A549 (cell line): ENCODE measurements around the gene ABCA13. TPM values are rescaled to one million over a fixed set of nuclear protein-coding genes. Genes with fewer than 3 reads are reported as not detected.

ENCODE experiments used
- ATAC-seq, 2 experiments: fragments of 200-7000 bp in 1 of 2; fragments of >200 bp in 1 of 2; cut with Nextera tagmentation in 1 of 2; cut with Tn5 transposase in 1 of 2; 3 replicates each; pipeline versions ENCODE4 v1.8.0 to v1.9.1; 2018 to 2020; ENCODE audit warnings: mild to moderate bottlenecking in 1 of 2, moderate library complexity in 1 of 2
- CTCF ChIA-PET: fragments of 300-600 bp; sonication (Branson Sonifier 250); formaldehyde crosslinking; extraction: SDS; loops from one replicate; lab custom pipeline; 2021; ENCODE audit warnings: antibody characterized with exemption, inconsistent platforms; lab: Yijun Ruan, JAX
- POLR2A ChIA-PET: fragments of 350-600 bp; formaldehyde crosslinking; extraction: SDS; loops from one replicate; lab custom pipeline; 2021; ENCODE audit warnings: antibody characterized with exemption, inconsistent platforms; lab: Yijun Ruan, JAX
- DNase-seq, 2 experiments: peaks; one replicate each; pipeline versions ENCODE4 v3.0.0 to v3.0.0-alpha.2; 2011 to 2016; ENCODE audit warnings: low read depth in 1 of 2, low spot score in 1 of 2
- FAIRE-seq: peaks from 2 replicates; lab custom pipeline; 2011; peaks lifted over from hg19 to GRCh38; lab: Jason Lieb, UNC
- H3K27ac ChIP-seq, 2 experiments: fragments of >200 bp; sonication (Bioruptor Twin); formaldehyde crosslinking; 3 replicates each; pipeline ENCODE4 v1.5.1; 2016 to 2017
- H3K4me1 ChIP-seq: fragments of >200 bp; sonication (Bioruptor Twin); formaldehyde crosslinking; 3 replicates; pipeline ENCODE4 v1.6.1; 2016
- H3K4me2 ChIP-seq: fragments of >200 bp; sonication (Bioruptor Twin); formaldehyde crosslinking; 3 replicates; pipeline ENCODE4 v1.6.1; 2016
- H3K4me3 ChIP-seq: fragments of >200 bp; sonication (Bioruptor Twin); formaldehyde crosslinking; 3 replicates; pipeline ENCODE4 v1.5.1; 2016
- H3K9me3 ChIP-seq: fragments of >200 bp; sonication (Bioruptor Twin); formaldehyde crosslinking; 3 replicates; pipeline ENCODE4 v1.6.1; 2016
- BHLHE40 ChIP-seq: IDR thresholded peaks from 2 replicates; pipeline ENCODE4 v1.6.1; 2012; ENCODE audit warnings: low read depth, low read length, inconsistent platforms
- CHD4 ChIP-seq: fragments of 200-600 bp; sonication (generic); IDR thresholded peaks from 2 replicates; pipeline ENCODE4 v1.6.1; 2016; ENCODE audit warnings: antibody characterized with exemption, mild to moderate bottlenecking, borderline replicate concordance
- ESRRA ChIP-seq: fragments of 150-350 bp; IDR thresholded peaks from 2 replicates; pipeline ENCODE4 v1.6.1; 2014; ENCODE audit warnings: mild to moderate bottlenecking, low read length, borderline replicate concordance
- FOXS1 ChIP-seq: fragments of 250-450 bp; sonication (Bioruptor Pico); IDR thresholded peaks from 2 replicates; pipeline ENCODE4 v1.5.0; 2020; ENCODE audit warnings: mild to moderate bottlenecking, moderate library complexity
- GATA3 ChIP-seq: IDR thresholded peaks from 2 replicates; pipeline ENCODE4 v1.6.1; 2012; ENCODE audit warnings: borderline replicate concordance
- HOXB13 ChIP-seq: fragments of 250-450 bp; sonication (Bioruptor Pico); IDR thresholded peaks from 2 replicates; pipeline ENCODE4 v1.5.0; 2020; ENCODE audit warnings: low read depth, mild to moderate bottlenecking, moderate library complexity
- JUN ChIP-seq, 2 experiments: fragments of >200 bp; sonication (Bioruptor Twin); formaldehyde crosslinking; IDR thresholded peaks; 2 replicates in 1 of 2; 3 replicates in 1 of 2; pipeline ENCODE4 v1.6.1; 2016 to 2017
- MAFK ChIP-seq: fragments of 450-650 bp; IDR thresholded peaks from 2 replicates; pipeline ENCODE4 v1.6.1; 2014; ENCODE audit not compliant: partially characterized antibody
- MYC ChIP-seq: IDR thresholded peaks from 2 replicates; pipeline ENCODE4 v1.6.1; 2012; ENCODE audit warnings: mild to moderate bottlenecking, inconsistent platforms, low read length, improper control_type of control experiment, borderline replicate concordance
- NR3C1 ChIP-seq: fragments of >200 bp; sonication (Bioruptor Twin); formaldehyde crosslinking; IDR thresholded peaks from 3 replicates; pipeline ENCODE4 v1.6.1; 2017
- PHF8 ChIP-seq: fragments of 200-600 bp; sonication (generic); IDR thresholded peaks from 2 replicates; pipeline ENCODE4 v1.6.1; 2016; ENCODE audit warnings: low read depth, mild to moderate bottlenecking, antibody characterized with exemption, moderate library complexity, borderline replicate concordance
- POLR2A ChIP-seq: IDR thresholded peaks from 2 replicates; pipeline ENCODE4 v1.6.1; 2012; ENCODE audit warnings: mild to moderate bottlenecking, low read length
- POLR2AphosphoS2 ChIP-seq: conservative IDR thresholded peaks from 2 replicates; pipeline ENCODE4 v1.6.1; 2012; ENCODE audit warnings: low read length, improper control_type of control experiment, inconsistent platforms
- RARB ChIP-seq: fragments of 250-450 bp; sonication (Bioruptor Pico); IDR thresholded peaks from 2 replicates; pipeline ENCODE4 v1.8.0; 2021; ENCODE audit warnings: mild to moderate bottlenecking, moderate library complexity
- RFX5 ChIP-seq: fragments of 450-650 bp; IDR thresholded peaks from 2 replicates; pipeline ENCODE4 v1.7.1; 2014; ENCODE audit warnings: antibody characterized with exemption, mild to moderate bottlenecking, moderate library complexity
- SMC3 ChIP-seq: fragments of >200 bp; sonication (Bioruptor Twin); formaldehyde crosslinking; IDR thresholded peaks from 3 replicates; pipeline ENCODE4 v1.6.1; 2018; ENCODE audit warnings: inconsistent platforms
- TP53 ChIP-seq: fragments of 250-450 bp; sonication (Bioruptor Pico); IDR thresholded peaks from 2 replicates; pipeline ENCODE4 v1.5.0; 2021; ENCODE audit warnings: mild to moderate bottlenecking, moderate library complexity
- ZC3H11A ChIP-seq: fragments of 450-650 bp; IDR thresholded peaks from 2 replicates; pipeline ENCODE4 v1.6.1; 2014; ENCODE audit warnings: antibody characterized with exemption, mild to moderate bottlenecking
- ZFP36 ChIP-seq: fragments of 450-650 bp; IDR thresholded peaks from 2 replicates; pipeline ENCODE4 v1.6.1; 2014; ENCODE audit warnings: borderline replicate concordance; ENCODE audit not compliant: partially characterized antibody
- ZNF302 ChIP-seq: fragments of 250-450 bp; sonication (Bioruptor Pico); IDR thresholded peaks from 2 replicates; pipeline ENCODE4 v1.9.0; 2021; ENCODE audit warnings: inconsistent platforms, mild to moderate bottlenecking, moderate library complexity
- WGBS: methylation state at CpG from one replicate; pipeline ENCODE4 v1.1.6; 2017; ENCODE audit errors: missing lambda C conversion rate; 5-methylcytosine and 5-hydroxymethylcytosine counted together
- polyA plus RNA-seq, 4 experiments: library from polyadenylated mRNA; depleted of rRNA in 3 of 4; stranded (reverse); fragments of >200 nt; fragmentation: RNase III in 1 of 4; extraction: RNeasy Plus Mini Kit Qiagen cat#74134 plus additional on column Dnase treatment in 1 of 4; gene quantifications; 2 replicates in 3 of 4; 3 replicates in 1 of 4; pipeline ENCODE4 v1.2.3, GENCODE V29; 2011 to 2017
- TF ChIP-seq, protein P1 (sequence below): IDR thresholded peaks from 2 replicates; pipeline ENCODE4 v1.6.1; 2012
- TF ChIP-seq, protein P2 (sequence below): fragments of 250-450 bp; sonication (Bioruptor Pico); IDR thresholded peaks from 2 replicates; pipeline ENCODE4 v1.5.0; 2020; ENCODE audit warnings: low read depth, mild to moderate bottlenecking, moderate library complexity
- TF ChIP-seq, protein P3 (sequence below): fragments of >200 bp; sonication (Bioruptor Twin); formaldehyde crosslinking; IDR thresholded peaks from 3 replicates; pipeline ENCODE4 v1.6.1; 2016
- TF ChIP-seq, protein P4 (sequence below): IDR thresholded peaks from 2 replicates; pipeline ENCODE4 v1.6.1; 2012; ENCODE audit warnings: low read depth, borderline replicate concordance
- TF ChIP-seq, protein P5 (sequence below): fragments of 200-600 bp; sonication (generic); IDR thresholded peaks from 2 replicates; pipeline ENCODE4 v1.6.1; 2016; ENCODE audit warnings: antibody characterized with exemption, mild to moderate bottlenecking, moderate library complexity
- TF ChIP-seq, protein P6 (sequence below): fragments of 250-450 bp; sonication (Bioruptor Pico); IDR thresholded peaks from 2 replicates; pipeline ENCODE4 v1.5.0; 2021; ENCODE audit warnings: mild to moderate bottlenecking, moderate library complexity, borderline replicate concordance

ABCA13 gene
- polyA plus RNA-seq, 2 of the 4 experiments (the other 2 are of a cell fraction), result 0.01 TPM; not detected in 1

DNA sequence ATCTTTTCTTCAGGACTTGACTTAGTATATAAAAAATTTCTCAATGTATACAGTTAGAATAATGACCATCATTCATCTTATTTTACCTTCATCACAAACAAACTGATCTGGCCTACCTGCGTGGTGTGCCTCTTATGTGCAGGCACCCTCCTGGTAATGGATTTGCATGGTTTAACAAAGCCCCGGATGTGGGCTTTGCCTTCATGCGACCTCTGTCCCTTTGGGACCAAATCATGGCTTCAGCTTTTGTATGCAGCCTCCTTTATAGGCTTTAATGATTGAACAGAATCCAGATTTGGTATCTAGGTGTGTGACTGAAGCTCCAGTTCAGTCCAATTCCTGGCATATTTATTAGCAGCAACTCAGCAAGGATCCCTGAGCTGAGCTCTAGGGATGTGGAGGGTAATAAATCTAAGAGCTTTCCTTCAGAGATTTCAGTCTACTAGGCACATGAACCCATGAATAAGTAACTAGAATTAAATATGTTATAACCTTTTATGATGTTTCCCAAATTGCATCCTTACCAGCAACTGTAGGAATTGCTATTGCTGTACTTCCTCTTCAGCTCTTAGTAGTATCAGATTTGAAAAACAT lies 256.9 kb downstream of the ABCA13 start:
- Histone ChIP-seq H3K4me3 (no peak overlapping the region), H3K4me2 (no peak overlapping the region), H3K27ac (no peak overlapping the region), H3K9me3 (no peaks in the 10 kb centered on the region), H3K4me1 (peaks cover 3% of the 10 kb centered on the region; the same call in 1 of the 3 replicates)
- FAIRE-seq, result no peak
- 28% methylated on average over 3 of the region's 3 CpGs for WGBS
- ChIA-PET CTCF (no interaction called here), POLR2A (no interaction called here)
- DNase-seq, result no peak
- TF ChIP-seq, protein P1, sequence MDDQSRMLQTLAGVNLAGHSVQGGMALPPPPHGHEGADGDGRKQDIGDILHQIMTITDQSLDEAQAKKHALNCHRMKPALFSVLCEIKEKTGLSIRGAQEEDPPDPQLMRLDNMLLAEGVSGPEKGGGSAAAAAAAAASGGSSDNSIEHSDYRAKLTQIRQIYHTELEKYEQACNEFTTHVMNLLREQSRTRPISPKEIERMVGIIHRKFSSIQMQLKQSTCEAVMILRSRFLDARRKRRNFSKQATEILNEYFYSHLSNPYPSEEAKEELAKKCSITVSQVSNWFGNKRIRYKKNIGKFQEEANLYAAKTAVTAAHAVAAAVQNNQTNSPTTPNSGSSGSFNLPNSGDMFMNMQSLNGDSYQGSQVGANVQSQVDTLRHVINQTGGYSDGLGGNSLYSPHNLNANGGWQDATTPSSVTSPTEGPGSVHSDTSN, result no peak
- TF ChIP-seq PHF8 (no peak), NR3C1 (no peak), RARB (CRISPR knock-in tag) (no peak), FOXS1 (CRISPR knock-in tag) (no peak), POLR2A (no peak), POLR2AphosphoS2 (no peak), GATA3 (no peak), RFX5 (no peak), MAFK (no peak), MYC (no peak), ZFP36 (no peak), ZC3H11A (no peak), TP53 (no peak), JUN (IDR thresholded peaks at IDR 0.05) (no peak), CHD4 (no peak)
- TF ChIP-seq, protein P2, sequence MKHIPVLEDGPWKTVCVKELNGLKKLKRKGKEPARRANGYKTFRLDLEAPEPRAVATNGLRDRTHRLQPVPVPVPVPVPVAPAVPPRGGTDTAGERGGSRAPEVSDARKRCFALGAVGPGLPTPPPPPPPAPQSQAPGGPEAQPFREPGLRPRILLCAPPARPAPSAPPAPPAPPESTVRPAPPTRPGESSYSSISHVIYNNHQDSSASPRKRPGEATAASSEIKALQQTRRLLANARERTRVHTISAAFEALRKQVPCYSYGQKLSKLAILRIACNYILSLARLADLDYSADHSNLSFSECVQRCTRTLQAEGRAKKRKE (CRISPR knock-in tag), result no peak
- TF ChIP-seq, protein P3, sequence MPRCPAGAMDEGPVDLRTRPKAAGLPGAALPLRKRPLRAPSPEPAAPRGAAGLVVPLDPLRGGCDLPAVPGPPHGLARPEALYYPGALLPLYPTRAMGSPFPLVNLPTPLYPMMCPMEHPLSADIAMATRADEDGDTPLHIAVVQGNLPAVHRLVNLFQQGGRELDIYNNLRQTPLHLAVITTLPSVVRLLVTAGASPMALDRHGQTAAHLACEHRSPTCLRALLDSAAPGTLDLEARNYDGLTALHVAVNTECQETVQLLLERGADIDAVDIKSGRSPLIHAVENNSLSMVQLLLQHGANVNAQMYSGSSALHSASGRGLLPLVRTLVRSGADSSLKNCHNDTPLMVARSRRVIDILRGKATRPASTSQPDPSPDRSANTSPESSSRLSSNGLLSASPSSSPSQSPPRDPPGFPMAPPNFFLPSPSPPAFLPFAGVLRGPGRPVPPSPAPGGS, result no peak
- TF ChIP-seq, protein P4, sequence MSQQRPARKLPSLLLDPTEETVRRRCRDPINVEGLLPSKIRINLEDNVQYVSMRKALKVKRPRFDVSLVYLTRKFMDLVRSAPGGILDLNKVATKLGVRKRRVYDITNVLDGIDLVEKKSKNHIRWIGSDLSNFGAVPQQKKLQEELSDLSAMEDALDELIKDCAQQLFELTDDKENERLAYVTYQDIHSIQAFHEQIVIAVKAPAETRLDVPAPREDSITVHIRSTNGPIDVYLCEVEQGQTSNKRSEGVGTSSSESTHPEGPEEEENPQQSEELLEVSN, result no peak
- ATAC-seq, result no peak

DNA sequence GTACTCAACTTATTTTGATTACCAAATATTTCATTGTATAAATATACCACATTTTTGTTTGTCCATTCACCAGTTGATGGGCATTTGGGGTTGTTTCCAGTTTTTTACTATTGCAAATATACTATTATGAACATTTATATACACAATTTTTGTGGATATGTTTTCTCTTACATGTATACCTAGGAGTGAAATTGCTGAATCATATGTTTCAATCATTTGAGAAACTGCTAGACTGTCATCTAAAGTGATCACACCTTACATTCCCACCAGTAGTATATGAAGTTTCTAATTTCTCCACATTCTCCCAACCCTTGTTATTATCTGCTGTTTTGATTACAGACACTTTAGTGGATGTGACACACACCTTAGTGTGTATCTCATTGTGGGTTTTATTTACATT lies 257.9 kb downstream of the ABCA13 start:
- CTCF ChIA-PET, result no interaction called here
- ATAC-seq (no peak), FAIRE-seq (no peak), DNase-seq (no peak)
- TF ChIP-seq ZFP36, result no peak
- TF ChIP-seq MAFK, result peak; percentile 46
- Histone ChIP-seq H3K27ac (no peak overlapping the region), H3K9me3 (no peaks in the 10 kb centered on the region), H3K4me2 (no peak overlapping the region), H3K4me3 (no peak overlapping the region), H3K4me1 (peaks cover 3% of the 10 kb centered on the region; the same call in 1 of the 3 replicates)
- POLR2A ChIA-PET, result no interaction called here

DNA sequence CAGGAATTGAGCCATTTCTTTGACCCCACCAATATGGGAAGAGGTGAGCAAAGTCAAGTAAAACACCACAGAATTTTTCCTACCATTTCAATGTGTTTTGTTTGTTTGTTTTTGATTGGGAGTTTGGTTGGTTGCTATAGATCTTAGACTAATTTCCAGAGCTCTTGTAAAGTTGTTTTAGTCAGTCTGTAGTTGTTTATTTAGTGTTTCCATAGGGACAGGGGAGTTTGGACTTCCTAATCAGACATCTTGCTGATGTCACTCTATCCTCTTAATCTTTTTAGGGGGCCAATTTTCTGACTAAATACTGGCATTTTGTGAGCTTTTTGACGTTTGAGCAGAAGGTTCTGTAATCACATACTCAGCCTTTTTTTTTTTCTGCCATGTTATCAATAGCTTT lies 266.9 kb downstream of the ABCA13 start:
- Histone ChIP-seq H3K9me3 (no peaks in the 10 kb centered on the region), H3K4me2 (no peak overlapping the region), H3K4me1 (no peaks in the 10 kb centered on the region), H3K4me3 (no peak overlapping the region), H3K27ac (no peak overlapping the region)
- ChIA-PET POLR2A (no interaction called here), CTCF (interaction anchor here (0.8 kb wide), 1 partner anchor 329 kb away, joined by 4 read pairs; no protein-coding TSS in a partner anchor)
- peak in 1 of 2 experiments; percentile 15 for DNase-seq
- WGBS, result 3% methylated on average over 1 of the region's 1 CpG
- ATAC-seq, result no peak
- no peak for FAIRE-seq
- TF ChIP-seq HOXB13 (no peak), ESRRA (no peak), ZNF302 (no peak), MYC (no peak), BHLHE40 (no peak), RFX5 (no peak), SMC3 (no peak)
- TF ChIP-seq, protein P5, sequence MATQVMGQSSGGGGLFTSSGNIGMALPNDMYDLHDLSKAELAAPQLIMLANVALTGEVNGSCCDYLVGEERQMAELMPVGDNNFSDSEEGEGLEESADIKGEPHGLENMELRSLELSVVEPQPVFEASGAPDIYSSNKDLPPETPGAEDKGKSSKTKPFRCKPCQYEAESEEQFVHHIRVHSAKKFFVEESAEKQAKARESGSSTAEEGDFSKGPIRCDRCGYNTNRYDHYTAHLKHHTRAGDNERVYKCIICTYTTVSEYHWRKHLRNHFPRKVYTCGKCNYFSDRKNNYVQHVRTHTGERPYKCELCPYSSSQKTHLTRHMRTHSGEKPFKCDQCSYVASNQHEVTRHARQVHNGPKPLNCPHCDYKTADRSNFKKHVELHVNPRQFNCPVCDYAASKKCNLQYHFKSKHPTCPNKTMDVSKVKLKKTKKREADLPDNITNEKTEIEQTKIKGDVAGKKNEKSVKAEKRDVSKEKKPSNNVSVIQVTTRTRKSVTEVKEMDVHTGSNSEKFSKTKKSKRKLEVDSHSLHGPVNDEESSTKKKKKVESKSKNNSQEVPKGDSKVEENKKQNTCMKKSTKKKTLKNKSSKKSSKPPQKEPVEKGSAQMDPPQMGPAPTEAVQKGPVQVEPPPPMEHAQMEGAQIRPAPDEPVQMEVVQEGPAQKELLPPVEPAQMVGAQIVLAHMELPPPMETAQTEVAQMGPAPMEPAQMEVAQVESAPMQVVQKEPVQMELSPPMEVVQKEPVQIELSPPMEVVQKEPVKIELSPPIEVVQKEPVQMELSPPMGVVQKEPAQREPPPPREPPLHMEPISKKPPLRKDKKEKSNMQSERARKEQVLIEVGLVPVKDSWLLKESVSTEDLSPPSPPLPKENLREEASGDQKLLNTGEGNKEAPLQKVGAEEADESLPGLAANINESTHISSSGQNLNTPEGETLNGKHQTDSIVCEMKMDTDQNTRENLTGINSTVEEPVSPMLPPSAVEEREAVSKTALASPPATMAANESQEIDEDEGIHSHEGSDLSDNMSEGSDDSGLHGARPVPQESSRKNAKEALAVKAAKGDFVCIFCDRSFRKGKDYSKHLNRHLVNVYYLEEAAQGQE, result no peak
- TF ChIP-seq, protein P6, sequence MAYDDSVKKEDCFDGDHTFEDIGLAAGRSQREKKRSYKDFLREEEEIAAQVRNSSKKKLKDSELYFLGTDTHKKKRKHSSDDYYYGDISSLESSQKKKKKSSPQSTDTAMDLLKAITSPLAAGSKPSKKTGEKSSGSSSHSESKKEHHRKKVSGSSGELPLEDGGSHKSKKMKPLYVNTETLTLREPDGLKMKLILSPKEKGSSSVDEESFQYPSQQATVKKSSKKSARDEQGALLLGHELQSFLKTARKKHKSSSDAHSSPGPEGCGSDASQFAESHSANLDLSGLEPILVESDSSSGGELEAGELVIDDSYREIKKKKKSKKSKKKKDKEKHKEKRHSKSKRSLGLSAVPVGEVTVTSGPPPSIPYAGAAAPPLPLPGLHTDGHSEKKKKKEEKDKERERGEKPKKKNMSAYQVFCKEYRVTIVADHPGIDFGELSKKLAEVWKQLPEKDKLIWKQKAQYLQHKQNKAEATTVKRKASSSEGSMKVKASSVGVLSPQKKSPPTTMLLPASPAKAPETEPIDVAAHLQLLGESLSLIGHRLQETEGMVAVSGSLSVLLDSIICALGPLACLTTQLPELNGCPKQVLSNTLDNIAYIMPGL (CRISPR knock-in tag), result no peak
